NCI-H82 treated with DMSO at 0.1 percent for 48 hours (cell line): ENCODE measurements around the gene ITPKB.

Experiments
- DNase-seq: peaks from one replicate; lab custom pipeline; 2025; ENCODE audit not compliant: unreplicated experiment; lab: John Stamatoyannopoulos, UW

The ITPKB gene

DNA sequence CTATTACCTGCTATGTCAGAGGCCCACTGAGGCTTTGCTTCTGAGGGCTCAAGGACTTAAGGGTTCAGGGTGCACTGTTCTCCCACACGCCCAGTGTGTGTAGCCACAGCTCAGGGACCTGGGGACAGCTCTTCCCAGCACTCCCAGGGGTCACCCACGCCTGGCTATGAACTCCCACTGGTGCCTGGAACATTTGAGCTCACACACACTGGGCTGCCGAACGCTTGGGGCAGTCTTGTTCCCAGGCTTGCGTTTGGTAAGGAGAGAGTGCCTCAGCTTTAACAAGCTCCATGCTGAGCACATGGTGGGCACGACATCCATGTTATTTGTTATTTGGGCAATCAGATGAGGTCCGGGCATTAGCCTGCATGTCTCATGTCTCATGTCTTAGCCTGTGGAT, 153.0 kb downstream of the ITPKB start:
- no peak for DNase-seq

DNA sequence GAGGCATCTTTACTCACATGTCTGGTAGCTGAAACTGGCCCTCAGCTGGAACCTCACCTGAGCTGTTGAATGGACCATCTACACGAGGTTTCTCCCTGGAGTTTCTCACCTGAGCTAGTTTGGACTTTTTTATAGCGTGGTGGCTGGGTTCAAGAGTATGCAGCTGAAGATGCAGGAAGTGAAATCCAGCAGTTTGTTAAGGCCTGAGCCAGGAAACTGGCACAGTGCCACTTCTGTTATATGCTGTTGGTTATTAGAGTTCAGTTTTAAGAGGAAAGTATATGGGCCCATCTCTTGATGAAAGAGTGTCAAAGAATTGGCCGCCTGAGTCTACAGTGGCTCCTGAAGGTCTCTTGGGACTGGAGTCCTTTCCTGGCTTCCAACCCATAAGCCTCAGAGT, 154.9 kb downstream of the ITPKB start:
- no peak for DNase-seq

DNA sequence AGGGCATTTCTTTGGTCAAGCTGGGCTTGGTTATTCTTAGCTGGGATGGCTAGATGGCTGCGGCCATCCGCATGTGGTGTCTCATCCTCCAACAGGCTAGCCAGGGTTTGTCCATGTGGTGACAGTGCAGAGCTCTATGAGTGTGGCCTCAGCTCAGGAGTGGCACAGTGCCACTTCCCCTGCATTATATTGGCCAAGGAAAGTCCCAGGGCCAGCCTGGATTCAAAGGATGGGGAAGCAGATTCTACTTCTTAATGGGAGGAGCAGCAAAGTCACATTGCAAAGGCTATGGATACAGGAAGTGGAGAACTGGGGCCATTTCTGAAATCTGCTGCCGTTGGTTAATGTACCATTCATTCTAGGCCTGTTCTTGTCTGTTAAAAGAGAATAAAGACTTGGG, 156.1 kb downstream of the ITPKB start:
- DNase-seq, result no peak
